ENCODE measurements around the gene ZCCHC14. TPM values are rescaled to one million over a fixed set of nuclear protein-coding genes. Genes with fewer than 3 reads are reported as not detected.

The ZCCHC14 gene
- total and polyA plus RNA-seq, 2 donors (not counting 1 experiment from before 2014, with no cell fraction given): 0.70 to 4.4 TPM

- H3K4me1 ChIP-seq (ENCODE audit: control insufficient read depth in 2 of 2, insufficient read depth in 2 of 2, low read length in 2 of 2): no peaks in the 10 kb centered on the region
- TF ChIP-seq CTCF (IDR thresholded peaks at IDR 0.05) (no peak), EZH2 (IDR thresholded peaks at IDR 0.05; ENCODE audit: borderline replicate concordance, insufficient read depth, low read depth, low read length, poor library complexity, severe bottlenecking) (no peak)
- no peaks in the 10 kb centered on the region for H3K4me1 Mint-ChIP-seq
- ChIA-PET POLR2A (no interaction called here), CTCF (no interaction called here)
- H3K27ac ChIP-seq (ENCODE audit: low read length in 2 of 2): no peak overlapping the region
- no CpG with 5 or more reads among the region's 5 CpGs for WGBS (ENCODE audit: insufficient coverage)
- DNase-seq (no peak), ATAC-seq (ENCODE audit: low read depth) (no peak)
- peaks cover 0 to 38% (median 6%) of the 10 kb centered on the region in 3 donors for H3K9me3 ChIP-seq (ENCODE audit: control extremely low read depth in 1 of 3, control insufficient read depth in 2 of 3, insufficient read depth in 1 of 3, low read length in 2 of 3)
- H3K9me3 Mint-ChIP-seq (ENCODE audit: insufficient read depth): peaks cover 12% of the 10 kb centered on the region
- peaks cover 60% of the 10 kb centered on the region for H3K27me3 Mint-ChIP-seq
- H3K27me3 ChIP-seq (replicated peaks in 1 of 4; ENCODE audit: control extremely low read depth in 1 of 4, control insufficient read depth in 3 of 4, insufficient read depth in 4 of 4, low read length in 3 of 4): peaks cover 0 to 16% (median 0%) of the 10 kb centered on the region in 4 experiments
- no peak overlapping the region for H2AFZ ChIP-seq (ENCODE audit: insufficient read depth, low read depth, low read length, poor library complexity, severe bottlenecking)
- no peak overlapping the region for H3K4me3 Mint-ChIP-seq
- H3K27ac Mint-ChIP-seq: no peak overlapping the region
- no peaks in the 10 kb centered on the region for H4K20me1 ChIP-seq (ENCODE audit: control insufficient read depth, insufficient read depth, low read length, poor library complexity, severe bottlenecking)
- H3K36me3 ChIP-seq (replicated peaks in 1 of 2; ENCODE audit: control extremely low read depth in 1 of 2, control insufficient read depth in 1 of 2, extremely low read depth in 1 of 2, insufficient read depth in 2 of 2, low read length in 1 of 2): no peaks in the 10 kb centered on the region
- no peak overlapping the region for H3K9ac ChIP-seq (ENCODE audit: low read length)
- no peak overlapping the region for H3K4me3 ChIP-seq (ENCODE audit: control extremely low read depth in 1 of 5, extremely low read depth in 1 of 5, insufficient read depth in 1 of 5, low read depth in 2 of 5, low read length in 4 of 5)
- H3K79me2 ChIP-seq (ENCODE audit: control insufficient read depth, insufficient read depth, low read length): no peaks in the 10 kb centered on the region
- intact Hi-C loops (cut with micrococcal nuclease): no loop called here
- no peak overlapping the region for H3K4me2 ChIP-seq (replicated peaks; ENCODE audit: low read depth, low read length, poor library complexity, severe bottlenecking)
These were observed 41.3 kb upstream of the ZCCHC14 start for GRCh38 chr16:87534030-87534653.

GRCh38 chr16:87533061-87533460, 40.2 kb upstream of the ZCCHC14 start:
- H3K27ac ChIP-seq (ENCODE audit: low read length in 2 of 2): no peak overlapping the region
- no peak overlapping the region for H3K27ac Mint-ChIP-seq
- H2AFZ ChIP-seq (ENCODE audit: insufficient read depth, low read depth, low read length, poor library complexity, severe bottlenecking): no peak overlapping the region
- no peak overlapping the region for H3K9ac ChIP-seq (ENCODE audit: low read length)
- no peak overlapping the region for H3K4me2 ChIP-seq (replicated peaks; ENCODE audit: low read depth, low read length, poor library complexity, severe bottlenecking)
- DNase-seq (no peak), ATAC-seq (ENCODE audit: low read depth) (no peak)
- H3K4me3 ChIP-seq (ENCODE audit: control extremely low read depth in 1 of 5, extremely low read depth in 1 of 5, insufficient read depth in 1 of 5, low read depth in 2 of 5, low read length in 4 of 5): no peak overlapping the region
- intact Hi-C loops (cut with micrococcal nuclease): no loop called here
- no peaks in the 10 kb centered on the region for H3K79me2 ChIP-seq (ENCODE audit: control insufficient read depth, insufficient read depth, low read length)
- peaks cover 0 to 45% (median 6%) of the 10 kb centered on the region in 3 donors for H3K9me3 ChIP-seq (ENCODE audit: control extremely low read depth in 1 of 3, control insufficient read depth in 2 of 3, insufficient read depth in 1 of 3, low read length in 2 of 3)
- no peaks in the 10 kb centered on the region for H3K4me1 ChIP-seq (ENCODE audit: control insufficient read depth in 2 of 2, insufficient read depth in 2 of 2, low read length in 2 of 2)
- H3K4me3 Mint-ChIP-seq: no peak overlapping the region
- H3K36me3 ChIP-seq (replicated peaks in 1 of 2; ENCODE audit: control extremely low read depth in 1 of 2, control insufficient read depth in 1 of 2, extremely low read depth in 1 of 2, insufficient read depth in 2 of 2, low read length in 1 of 2): no peaks in the 10 kb centered on the region
- WGBS (ENCODE audit: insufficient coverage): 60% methylated on average over 1 of the region's 1 CpG
- H3K27me3 Mint-ChIP-seq: peaks cover 53% of the 10 kb centered on the region
- H4K20me1 ChIP-seq (ENCODE audit: control insufficient read depth, insufficient read depth, low read length, poor library complexity, severe bottlenecking): no peaks in the 10 kb centered on the region
- peaks cover 0 to 20% (median 0%) of the 10 kb centered on the region in 4 experiments for H3K27me3 ChIP-seq (replicated peaks in 1 of 4; ENCODE audit: control extremely low read depth in 1 of 4, control insufficient read depth in 3 of 4, insufficient read depth in 4 of 4, low read length in 3 of 4)
- ChIA-PET POLR2A (no interaction called here), CTCF (interaction anchor here (1.0 to 1.5 kb wide), 2 partner anchors 13 to 18 kb away, joined by 3 to 4 read pairs; no protein-coding TSS in a partner anchor)
- no peak for TF ChIP-seq EZH2 (IDR thresholded peaks at IDR 0.05; ENCODE audit: borderline replicate concordance, insufficient read depth, low read depth, low read length, poor library complexity, severe bottlenecking)
- no peak for TF ChIP-seq CTCF (IDR thresholded peaks at IDR 0.05)
- H3K4me1 Mint-ChIP-seq: no peaks in the 10 kb centered on the region
- H3K9me3 Mint-ChIP-seq (ENCODE audit: insufficient read depth): peaks cover 12% of the 10 kb centered on the region

Measured in B cell (primary cell).